HG03097 (cell line): Measurements from ENCODE around the gene PMS1.
"Not testable (repeated sequence)": the region's sequence is repeated elsewhere in the genome, so short reads cannot be mapped to it uniquely, and the experiment has no call there.

Experiments used
- ATAC-seq: cut with Tn5 transposase; IDR thresholded peaks from one replicate; pipeline ENCODE4 v1.9.1; 2021; ENCODE audit not compliant: unreplicated experiment, low FRiP score

PMS1 gene

DNA sequence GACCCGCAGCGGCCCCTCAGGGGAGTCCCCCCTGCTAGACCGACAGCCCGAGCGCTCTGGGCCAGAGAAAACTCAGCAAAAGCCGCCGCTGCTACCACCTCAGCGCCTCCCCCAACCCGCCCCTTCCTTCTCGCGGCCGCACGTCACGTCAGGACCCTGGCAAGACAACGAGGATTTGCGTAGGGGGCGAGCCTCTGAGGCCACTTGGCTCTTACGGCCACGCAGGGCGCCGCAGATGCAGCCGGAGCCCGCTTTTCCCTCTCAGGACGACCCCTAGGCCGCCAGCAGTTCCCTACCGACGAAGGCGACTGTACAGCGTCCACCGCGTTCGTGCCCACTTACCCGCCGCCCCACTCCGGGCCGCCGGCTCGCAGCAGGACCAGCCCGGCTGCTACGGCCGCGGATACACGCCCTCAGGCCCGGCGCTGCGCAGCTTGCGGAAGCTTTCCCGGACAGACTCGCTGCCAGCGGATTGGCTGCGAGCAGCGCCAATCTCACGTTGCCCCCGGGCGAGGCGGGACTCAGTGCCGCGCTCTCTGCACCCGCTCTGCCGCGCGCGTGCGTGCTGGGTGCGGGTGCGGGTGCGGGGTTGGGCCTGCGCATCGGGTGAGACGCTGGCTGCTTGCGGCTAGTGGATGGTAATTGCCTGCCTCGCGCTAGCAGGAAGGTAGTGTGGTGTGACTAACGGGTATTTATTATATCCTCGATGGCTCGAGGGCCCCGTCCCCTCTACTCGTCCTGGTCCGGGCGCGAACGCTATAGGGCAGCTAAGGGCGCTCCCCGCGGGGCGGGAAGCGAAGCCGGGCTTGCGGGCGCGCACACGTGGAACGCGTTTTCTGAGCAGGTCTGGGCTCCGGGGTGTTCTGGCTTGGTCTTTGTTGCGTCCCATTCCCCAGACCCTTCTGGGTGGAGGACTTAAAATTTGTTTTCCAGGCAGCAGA, at the start of gene PMS1, which contains the start of gene ORMDL1:
Gene PMS1, plus strand, starts transcription at position 524 of the 941 bp plus-strand sequence. CDS start 7,360 bp downstream, outside the sequence.
Gene ORMDL1, minus strand, starts transcription at position 413 of the 941 bp plus-strand sequence. CDS start 1,744 bp downstream, outside the sequence.
- ATAC-seq: peak; percentile 94

DNA sequence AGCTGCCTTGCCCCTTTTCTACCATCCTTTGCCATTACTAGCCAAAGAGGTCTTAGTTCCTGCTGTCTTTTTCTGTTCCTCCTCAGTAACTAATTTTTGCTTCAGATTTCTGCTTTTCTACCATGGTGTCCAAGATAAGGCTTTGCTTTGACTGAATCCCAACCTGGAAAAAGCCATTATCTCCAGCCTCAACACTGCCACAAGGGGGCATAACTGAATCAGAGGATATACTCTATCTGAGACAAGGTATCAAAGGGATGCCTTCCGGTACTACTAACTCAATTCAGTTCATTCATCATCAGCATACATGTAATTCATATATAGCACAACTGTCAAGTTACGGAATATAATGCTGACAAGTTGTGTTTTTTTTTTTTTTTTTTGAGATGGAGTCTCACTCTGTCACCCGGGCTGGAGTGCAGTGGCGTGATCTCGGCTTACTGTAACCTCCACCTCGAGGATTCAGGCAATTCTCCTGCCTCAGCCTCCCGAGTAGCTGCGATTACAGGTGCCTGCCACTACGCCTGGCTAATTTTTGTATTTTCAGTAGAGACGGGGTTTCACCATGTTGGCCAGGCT, 33.1 kb upstream of the PMS1 start:
- no peak for ATAC-seq

DNA sequence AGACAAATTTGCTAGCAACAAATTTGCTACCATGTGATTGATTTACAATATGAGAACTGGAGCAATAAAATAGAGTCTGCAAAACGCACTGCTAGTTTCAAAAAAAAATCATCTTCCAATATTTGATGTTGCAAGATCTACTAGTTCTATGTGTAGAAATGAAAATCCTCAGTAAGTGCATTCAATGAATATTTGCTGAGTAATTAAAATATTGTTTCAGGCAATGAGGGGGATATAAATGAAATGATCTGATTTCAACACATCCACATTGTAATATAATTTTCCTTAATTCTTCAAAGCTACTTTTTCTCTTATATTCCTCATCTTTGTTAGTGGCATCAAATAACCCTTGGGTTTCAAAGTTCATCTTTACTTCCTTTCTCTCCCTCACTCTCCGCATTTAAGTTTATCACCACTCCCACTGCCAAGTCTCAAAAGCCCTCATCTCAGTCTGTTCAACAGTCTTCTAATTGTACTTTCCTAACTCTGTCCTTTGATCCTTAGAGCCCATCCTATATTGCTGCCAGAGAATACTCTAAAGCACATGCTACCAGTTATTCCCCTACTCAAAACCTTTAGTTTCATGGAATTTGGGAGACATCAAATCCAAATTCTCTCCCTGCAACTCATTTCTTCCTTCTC, 27.8 kb upstream of the PMS1 start:
- no peak for ATAC-seq

DNA sequence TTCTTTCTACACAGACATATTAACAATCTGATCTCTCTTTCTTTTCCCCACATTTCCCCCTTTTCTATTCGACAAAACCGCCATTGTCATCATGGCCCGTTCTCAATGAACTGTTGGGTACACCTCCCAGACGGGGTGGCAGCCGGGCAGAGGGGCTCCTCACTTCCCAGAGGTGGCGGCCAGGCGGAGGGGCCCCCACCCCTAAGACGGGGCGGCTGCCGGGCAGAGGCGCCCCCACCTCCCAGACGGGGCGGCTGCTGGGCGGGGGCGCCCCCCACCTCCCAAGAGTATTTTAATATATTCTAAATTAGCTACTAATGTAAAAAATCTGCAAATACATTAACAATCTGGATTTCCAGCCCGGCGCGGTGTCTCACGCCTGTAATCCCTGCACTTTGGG, 24.1 kb upstream of the PMS1 start:
- ATAC-seq: not testable (repeated sequence)

DNA sequence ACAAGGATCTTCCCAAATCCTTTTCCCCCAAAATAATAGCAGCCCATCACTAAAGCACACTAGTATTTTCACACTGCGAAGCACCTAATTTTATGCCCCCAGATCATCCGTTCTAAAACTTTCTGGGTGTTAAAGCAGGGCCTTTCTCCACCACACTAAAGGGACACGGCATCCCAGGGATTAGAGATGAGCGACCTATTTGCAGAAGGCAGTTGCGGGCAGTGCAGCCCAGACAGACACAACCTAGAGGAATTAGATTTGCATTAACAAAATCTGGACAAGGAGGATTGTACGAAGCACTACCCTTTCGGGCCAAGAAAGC, 22.1 kb upstream of the PMS1 start:
- ATAC-seq: no peak

DNA sequence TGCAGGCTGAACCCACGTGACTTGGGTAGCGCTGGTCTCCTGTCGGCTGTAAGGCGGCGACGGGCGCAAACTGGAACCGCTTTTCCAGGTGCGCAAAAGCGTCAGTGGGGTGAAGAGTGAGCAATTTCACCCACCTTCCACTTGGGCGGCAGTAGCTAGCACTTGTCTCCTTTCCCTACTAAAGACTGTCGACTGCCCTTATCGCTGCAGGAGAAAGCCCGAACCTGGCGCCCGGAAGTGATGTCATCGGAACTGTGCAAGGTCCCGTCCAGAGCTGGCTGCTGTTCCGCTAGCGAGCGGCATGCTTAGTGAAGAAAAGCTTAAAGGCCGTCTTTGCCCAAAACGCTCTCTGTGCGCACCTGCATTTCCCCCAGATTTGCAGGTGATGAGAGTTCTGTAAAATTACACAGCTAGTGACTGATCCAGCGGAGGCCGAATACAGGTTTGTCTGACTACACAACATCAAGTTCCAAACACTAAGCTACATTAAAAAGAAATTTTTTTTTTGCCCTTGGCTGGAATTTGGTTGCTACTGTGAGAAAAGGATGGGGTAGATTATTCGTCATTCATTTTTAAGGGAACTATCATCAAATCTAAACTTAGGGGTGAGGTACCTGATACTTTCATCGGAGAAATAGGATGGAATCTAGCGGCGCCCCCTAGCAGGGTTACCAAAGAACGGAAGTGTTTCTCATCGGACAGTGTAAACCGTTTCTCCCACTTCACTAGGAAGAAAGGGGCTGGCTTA, 21.5 kb upstream of the PMS1 start, which contains the start of gene OSGEPL1:
Gene OSGEPL1, minus strand, starts transcription at position 242 of the 748 bp plus-strand sequence. CDS start 1,152 bp downstream, outside the sequence.
- ATAC-seq: peak; percentile 95

DNA sequence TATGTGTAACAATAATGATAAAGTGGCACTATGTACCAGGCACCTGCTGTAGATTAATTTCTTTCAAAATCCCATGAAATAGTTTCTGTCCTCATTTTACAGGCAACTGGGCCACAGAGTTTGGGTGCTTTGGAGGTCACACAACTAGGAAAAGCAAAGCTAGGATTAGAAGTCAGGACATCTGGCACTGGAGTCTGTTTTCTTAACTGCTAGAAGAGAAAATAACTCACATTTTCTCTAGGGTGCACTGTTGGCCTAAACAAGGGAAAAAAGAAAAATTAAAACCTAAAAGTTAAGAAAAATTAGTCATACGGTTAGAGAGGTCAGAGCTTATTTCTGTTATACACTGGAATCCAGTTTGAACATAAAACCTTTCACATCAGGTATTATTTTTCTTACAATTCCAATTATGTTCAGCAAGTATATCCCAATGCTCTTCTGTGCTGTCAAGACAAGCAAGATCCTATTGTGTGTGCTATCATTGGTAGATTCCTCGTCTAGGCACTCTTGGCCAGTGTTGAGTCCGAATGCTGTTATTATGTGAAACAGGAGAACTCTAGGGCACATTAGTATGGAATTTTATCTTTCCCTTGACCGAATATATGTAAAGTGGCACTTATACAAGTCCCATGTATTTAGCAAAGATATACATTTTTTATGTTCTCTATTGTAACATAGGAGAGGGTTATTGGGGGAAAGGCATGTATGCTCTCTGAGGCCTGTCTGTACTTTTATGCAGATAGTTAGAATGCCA, 20.2 kb upstream of the PMS1 start:
- no peak for ATAC-seq

DNA sequence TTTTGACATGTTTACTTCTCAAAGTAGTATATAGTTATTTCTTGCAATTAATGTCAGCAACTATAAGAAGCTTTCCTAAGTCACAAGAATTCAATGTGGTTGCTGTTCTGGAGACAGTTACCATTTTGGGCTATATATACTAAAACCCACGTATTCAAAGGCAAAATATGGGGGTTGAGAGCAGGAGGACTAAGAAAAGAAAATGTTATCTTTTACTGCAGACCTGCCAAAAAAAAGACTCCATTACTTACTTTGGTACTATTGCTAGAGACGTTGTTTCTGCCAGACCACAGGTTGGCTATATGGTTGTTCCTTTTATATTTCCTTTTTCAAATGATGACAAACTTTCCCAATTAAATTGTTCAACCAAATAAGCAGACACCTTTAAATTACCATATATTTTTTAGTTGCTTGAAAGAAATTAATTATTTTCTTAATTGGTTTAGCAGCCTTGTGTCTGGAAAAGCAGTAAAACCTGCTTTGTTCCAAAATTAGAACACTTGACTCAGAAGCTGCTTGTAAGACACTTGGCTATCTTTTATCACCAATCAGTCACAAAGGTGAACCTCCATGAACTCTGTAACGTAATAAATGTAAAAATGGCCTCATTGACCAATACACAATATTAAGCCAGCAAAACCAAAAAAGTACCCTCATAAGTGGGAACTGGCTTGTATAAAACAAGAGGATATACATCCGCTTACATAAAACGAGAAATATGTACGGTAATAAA, 13.5 kb upstream of the PMS1 start:
- ATAC-seq: no peak

DNA sequence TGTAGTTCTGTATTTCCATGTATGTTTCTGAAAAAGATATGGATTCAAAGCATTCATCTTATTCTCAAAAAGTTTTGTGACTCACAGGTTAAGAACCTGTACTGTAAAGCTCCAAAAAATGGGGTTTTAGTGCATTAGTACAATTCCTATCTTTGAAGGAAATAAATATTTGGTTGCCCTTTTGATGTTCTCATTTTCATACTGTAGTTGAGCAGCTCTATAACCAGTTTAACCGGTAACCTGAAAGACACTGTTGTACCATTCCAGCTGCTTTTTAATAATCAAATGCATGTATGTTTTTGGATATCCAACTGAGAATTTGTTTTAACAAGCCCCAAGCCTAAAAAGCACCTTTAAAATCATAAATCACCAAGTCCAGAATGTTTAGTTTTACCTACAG, 12.0 kb upstream of the PMS1 start:
- ATAC-seq: no peak

DNA sequence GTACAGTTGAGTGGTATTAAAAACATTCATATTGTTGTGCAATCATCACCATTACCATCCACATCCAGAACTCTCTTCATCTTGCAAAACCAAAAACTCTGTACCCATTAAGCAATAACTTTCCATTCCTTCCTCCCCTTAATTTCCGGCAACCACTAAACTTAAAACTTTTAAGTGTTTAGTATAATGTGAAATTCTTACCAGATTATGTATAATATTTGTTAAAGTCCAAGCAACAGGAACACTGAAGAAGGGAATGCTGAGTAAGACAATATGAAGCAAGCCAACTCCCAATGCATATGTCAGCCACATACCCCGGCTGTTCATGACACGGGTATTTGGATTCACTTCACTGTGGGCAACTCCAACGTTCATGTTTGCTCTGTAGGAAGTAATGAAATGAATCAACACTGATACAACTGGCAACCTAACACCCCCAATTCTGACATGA, 2.0 kb upstream of the PMS1 start:
- no peak for ATAC-seq

DNA sequence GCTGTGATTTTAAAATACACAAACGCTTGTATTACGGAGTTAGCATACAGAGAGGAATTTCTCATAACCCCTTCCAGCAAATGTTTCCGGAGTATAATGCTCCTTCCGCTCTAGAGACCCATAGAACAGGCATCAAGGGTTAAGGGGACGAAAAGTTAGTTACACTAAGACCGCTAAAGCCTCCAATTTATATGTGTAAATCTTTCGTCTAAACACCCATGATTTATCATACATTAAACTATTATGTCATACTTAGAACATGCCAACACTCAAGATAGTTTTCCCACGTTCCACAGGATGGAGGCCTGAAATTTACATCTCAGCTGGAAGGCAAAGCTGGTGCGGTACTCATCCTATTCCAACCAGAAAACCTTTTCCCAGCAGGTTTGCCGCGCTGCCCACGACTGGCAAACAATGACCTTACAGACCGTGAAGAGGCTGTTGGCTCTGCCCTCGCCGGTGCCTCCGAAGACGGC, 761 bp upstream of the PMS1 start:
- ATAC-seq: peak; percentile 19

DNA sequence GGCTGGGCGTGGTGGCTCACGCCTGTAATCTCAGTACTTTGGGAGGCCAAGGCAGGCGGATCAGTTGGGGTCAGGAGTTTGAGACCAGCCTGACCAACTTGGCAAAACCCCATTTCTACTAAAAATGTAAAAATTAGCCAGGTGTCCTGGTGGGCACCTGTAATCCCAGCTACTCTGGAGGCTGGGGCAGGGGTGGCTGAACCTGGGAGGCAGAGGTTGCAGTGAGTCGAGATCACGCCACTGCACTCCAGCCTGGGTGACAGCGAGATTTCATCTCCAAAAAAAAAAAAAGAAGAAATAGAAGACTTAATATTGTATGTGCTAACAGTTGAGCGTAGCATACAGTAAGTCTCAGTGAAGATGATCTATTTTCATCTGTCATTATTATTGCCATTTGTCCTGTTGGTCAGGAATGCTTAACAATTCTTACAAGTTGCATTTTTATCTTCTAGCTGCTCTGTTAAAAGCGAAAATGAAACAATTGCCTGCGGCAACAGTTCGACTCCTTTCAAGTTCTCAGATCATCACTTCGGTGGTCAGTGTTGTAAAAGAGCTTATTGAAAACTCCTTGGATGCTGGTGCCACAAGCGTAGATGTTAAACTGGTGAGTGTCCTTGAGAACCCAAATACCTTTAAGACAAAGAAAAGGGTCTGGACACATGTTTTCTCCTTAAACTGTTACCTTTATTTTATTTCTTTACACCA, 7.2 kb downstream of the PMS1 start:
- no peak for ATAC-seq

DNA sequence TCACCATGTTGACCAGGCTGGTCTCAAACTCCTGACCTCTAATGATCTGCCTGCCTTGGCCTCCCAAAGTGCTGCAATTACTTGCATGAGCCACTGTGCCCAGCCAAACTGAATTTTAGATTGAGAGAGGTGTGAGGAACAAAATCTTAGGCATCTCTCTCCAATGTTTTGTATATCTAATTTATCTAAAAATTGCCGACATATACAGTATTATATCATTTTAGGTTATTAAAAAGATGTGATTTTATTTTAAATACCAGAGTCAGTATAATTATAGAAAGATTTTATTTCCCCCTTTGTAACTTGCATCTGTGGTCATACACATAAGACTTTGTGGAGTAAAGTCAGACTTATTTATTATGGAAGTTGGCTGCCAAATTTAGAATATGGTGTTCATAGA, 10.1 kb downstream of the PMS1 start:
- ATAC-seq: no peak

DNA sequence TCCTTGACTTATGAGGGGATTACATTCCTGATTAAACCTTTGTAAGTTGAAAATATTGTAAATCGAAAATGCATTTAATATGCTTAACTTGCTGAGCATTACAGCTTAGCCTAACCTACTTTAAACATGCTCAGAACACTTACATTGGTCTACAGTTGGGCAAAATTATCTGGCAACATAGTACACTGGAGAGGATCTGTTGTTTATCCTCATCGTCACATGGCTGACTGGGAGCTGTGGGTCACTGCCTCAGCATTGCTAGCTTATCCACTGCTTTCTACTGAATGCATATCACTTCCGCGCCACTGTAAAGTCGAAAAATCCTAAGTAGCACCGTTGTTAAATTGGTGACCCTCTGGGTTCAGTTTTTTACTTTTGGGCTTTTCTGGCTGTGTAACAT, 13.7 kb downstream of the PMS1 start:
- no peak for ATAC-seq

DNA sequence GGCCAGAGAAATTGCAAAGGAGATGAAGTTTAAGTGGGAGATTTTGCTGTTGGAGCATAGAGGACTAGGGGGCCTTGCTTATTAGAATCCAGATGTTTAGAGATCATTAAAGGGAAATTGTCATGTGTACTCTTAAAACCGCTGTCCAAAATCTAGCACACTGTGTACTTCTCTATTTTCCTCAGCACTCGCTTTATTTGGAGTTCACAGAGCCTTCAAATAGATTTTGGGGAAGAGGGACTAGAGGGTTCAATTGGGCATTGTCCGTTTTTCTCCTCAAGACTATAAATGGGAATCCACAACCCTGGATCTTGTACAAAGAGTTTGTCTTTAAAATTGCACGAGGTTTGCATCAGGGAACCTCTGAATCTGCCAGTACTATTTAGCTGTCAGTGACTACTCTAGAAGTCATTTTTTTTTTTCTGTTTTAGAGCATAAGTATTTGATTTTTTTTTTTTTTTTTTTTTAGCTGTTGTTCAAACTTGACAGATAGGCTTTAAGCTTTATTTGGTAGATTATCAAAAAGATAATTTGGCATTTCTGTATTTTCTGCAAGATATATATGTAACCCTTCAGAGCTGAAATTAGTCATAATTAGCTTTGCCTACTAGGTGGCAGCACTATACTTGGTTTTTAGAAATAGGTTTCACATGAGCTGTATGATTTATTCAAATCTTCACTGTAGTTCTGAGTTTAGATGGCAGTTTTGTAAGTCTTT, 14.2 kb downstream of the PMS1 start:
- ATAC-seq: peak; percentile 50

DNA sequence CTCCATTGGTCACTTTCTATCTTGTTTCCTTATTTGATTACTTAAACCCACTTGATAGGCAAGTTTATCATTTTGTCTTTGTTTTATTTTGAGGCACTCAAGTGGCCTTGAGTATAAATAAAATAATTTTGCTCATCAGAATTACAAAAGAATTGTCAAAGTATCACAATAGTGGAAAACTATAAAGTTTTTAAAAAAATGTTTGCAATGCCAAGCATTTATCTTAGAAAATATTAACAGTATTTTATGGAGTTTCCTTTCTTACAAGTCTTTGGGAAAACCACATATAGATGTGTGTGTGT, 14.7 kb downstream of the PMS1 start:
- ATAC-seq: no peak

DNA sequence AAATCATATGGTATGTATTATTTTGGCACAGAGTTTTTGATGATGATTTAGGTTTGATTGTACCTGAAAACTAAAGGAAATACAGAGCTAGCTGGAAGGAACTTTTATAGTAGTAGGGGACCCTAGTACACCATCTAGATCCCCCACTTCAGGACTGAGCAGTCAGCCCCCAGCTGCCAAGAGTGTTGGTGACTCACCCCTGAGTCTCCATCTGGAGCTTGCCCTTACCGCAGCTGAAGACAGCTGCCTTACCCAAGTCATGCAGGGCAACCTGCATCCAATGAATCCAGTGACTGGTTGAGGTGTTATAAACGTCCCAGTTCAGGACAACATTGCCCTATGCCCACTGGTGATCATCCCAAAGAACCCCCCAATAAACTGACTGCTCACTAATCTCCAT, 15.3 kb downstream of the PMS1 start:
- ATAC-seq: no peak

DNA sequence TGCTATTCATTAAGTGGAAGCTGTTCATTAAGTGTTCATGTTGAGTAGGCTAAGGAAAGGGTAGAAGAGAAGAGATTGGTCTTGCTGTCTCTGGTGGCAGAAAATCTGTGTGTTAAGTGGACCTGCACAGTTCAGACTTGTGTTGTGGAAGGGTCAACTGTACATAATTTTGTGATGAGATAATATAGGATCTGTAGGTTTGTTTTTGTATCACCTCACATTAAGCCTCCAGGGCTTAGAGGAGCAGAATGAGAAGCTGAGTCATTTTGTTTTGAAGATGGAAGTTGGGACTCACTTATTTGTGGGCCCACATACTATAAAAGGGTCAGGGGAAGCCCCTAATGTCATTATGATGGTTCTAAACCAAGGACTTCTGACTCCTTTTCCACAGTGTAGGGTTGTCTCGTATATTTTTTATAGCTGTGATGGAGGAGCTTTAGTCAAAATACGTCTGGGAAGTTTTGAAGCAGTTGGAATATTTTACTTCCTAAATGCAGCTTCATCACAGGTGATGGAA, 18.2 kb downstream of the PMS1 start:
- ATAC-seq: no peak
